GM21786 (cell line): ENCODE results near the gene DDX24.

Experiments
- ATAC-seq: cut with Tn5 transposase; IDR thresholded peaks from one replicate; pipeline ENCODE4 v1.9.1; 2021; ENCODE audit not compliant: unreplicated experiment

The DDX24 gene

GRCh38 chr14:94015223-94015622, 65.8 kb downstream of the DDX24 start:
- ATAC-seq: no peak

- ATAC-seq: no peak
Observed at GRCh38 chr14:94014382-94014781, 66.6 kb downstream of the DDX24 start.

GRCh38 chr14:94011795-94012194, 69.2 kb downstream of the DDX24 start:
- ATAC-seq: no peak

GRCh38 chr14:94010625-94011024, 70.4 kb downstream of the DDX24 start:
- ATAC-seq: no peak

GRCh38 chr14:94009767-94010166, 71.2 kb downstream of the DDX24 start:
- ATAC-seq: peak; percentile 78

GRCh38 chr14:94008234-94008633, 72.8 kb downstream of the DDX24 start:
- no peak for ATAC-seq

GRCh38 chr14:94005324-94006073, 75.5 kb downstream of the DDX24 start:
- ATAC-seq: no peak

- ATAC-seq: no peak
Observed at GRCh38 chr14:94004015-94004414, 77.0 kb downstream of the DDX24 start.

GRCh38 chr14:94003397-94003796, 77.6 kb downstream of the DDX24 start:
- no peak for ATAC-seq

- peak; percentile 67 for ATAC-seq
Observed at GRCh38 chr14:94001501-94002396, 79.3 kb downstream of the DDX24 start.

GRCh38 chr14:94001016-94001415, 80.0 kb downstream of the DDX24 start:
- no peak for ATAC-seq

GRCh38 chr14:94000267-94000666, 80.7 kb downstream of the DDX24 start:
- ATAC-seq: no peak

- ATAC-seq: no peak
Observed at GRCh38 chr14:93999573-93999972, 81.4 kb downstream of the DDX24 start.

GRCh38 chr14:93998871-93999403, 82.1 kb downstream of the DDX24 start:
- no peak for ATAC-seq
